HEK293 (cell line): ENCODE results near the gene ZEB2.

Experiments
- CTCF ChIA-PET: fragments of 350-600 bp; formaldehyde crosslinking; extraction: SDS; loops from one replicate; lab custom pipeline; 2021; ENCODE audit warnings: antibody characterized with exemption; lab: Yijun Ruan, JAX
- POLR2A ChIA-PET: fragments of 300-600 bp; formaldehyde crosslinking; extraction: SDS; loops from one replicate; lab custom pipeline; 2020; ENCODE audit warnings: antibody characterized with exemption, inconsistent platforms; lab: Yijun Ruan, JAX
- H3K27ac ChIP-seq: fragments of 200-500 bp; sonication (Bioruptor generic); 2 replicates; pipeline ENCODE4 v1.5.1; 2014; ENCODE audit warnings: low read depth, low read length, control low read depth, inconsistent platforms; ENCODE audit errors: extremely low read depth
- H3K36me3 ChIP-seq, 2 experiments: fragments of 200-500 bp in 1 of 2; sonication (Bioruptor generic) in 1 of 2; 1 replicate in 1 of 2; 2 replicates in 1 of 2; pipeline ENCODE4 v1.5.1; 2014 to 2017; ENCODE audit warnings: inconsistent platforms in 2 of 2, low read length in 2 of 2; ENCODE audit not compliant: control insufficient read depth in 2 of 2, insufficient read depth in 1 of 2
- H3K4me1 ChIP-seq: fragments of 200-500 bp; sonication (Bioruptor generic); 2 replicates; pipeline ENCODE4 v1.5.1; 2014; ENCODE audit warnings: mild to moderate bottlenecking, low read length, inconsistent platforms; ENCODE audit not compliant: control insufficient read depth, insufficient read depth
- H3K4me3 ChIP-seq: 2 replicates; pipeline ENCODE4 v1.5.1; 2011; ENCODE audit warnings: low read depth, mild to moderate bottlenecking, control low read depth, low read length, moderate library complexity
- H3K9me3 ChIP-seq: fragments of 200-500 bp; sonication (Bioruptor generic); 2 replicates; pipeline ENCODE4 v1.5.1; 2014; ENCODE audit warnings: low read depth, low read length, inconsistent platforms; ENCODE audit not compliant: control insufficient read depth, insufficient read depth
- EGR2 ChIP-seq: fragments of 450-650 bp; formaldehyde crosslinking; IDR thresholded peaks from 2 replicates; pipeline ENCODE4 v1.5.1; 2016; ENCODE audit warnings: low read depth, missing biosample characterization, missing genetic modification characterization
- FEZF1 ChIP-seq: fragments of 450-650 bp; formaldehyde crosslinking; IDR thresholded peaks from 2 replicates; pipeline ENCODE4 v1.5.1; 2016; ENCODE audit warnings: missing biosample characterization, missing genetic modification characterization
- REPIN1 ChIP-seq: fragments of 450-650 bp; formaldehyde crosslinking; IDR thresholded peaks from 2 replicates; pipeline ENCODE4 v1.5.1; 2017; ENCODE audit warnings: missing biosample characterization, missing genetic modification characterization, low read depth
- REST ChIP-seq: fragments of 450-650 bp; formaldehyde crosslinking; IDR thresholded peaks from 2 replicates; pipeline ENCODE4 v1.5.1; 2016; ENCODE audit warnings: missing biosample characterization, missing genetic modification characterization
- SALL2 ChIP-seq: fragments of 450-650 bp; formaldehyde crosslinking; IDR thresholded peaks from 2 replicates; pipeline ENCODE4 v1.5.0; 2017; ENCODE audit warnings: missing biosample characterization, mild to moderate bottlenecking, missing genetic modification characterization, borderline replicate concordance
- SCRT2 ChIP-seq: fragments of 450-650 bp; formaldehyde crosslinking; IDR thresholded peaks from 2 replicates; pipeline ENCODE4 v1.5.1; 2016; ENCODE audit warnings: missing biosample characterization, missing genetic modification characterization
- TRIM28 ChIP-seq: IDR thresholded peaks from 2 replicates; pipeline ENCODE4 v1.6.1; 2011; ENCODE audit warnings: low read length, control low read depth, borderline replicate concordance
- ZBTB17 ChIP-seq: fragments of 450-650 bp; formaldehyde crosslinking; IDR thresholded peaks from 2 replicates; pipeline ENCODE4 v1.5.1; 2016; ENCODE audit warnings: missing biosample characterization, missing genetic modification characterization
- ZBTB21 ChIP-seq: fragments of 450-650 bp; formaldehyde crosslinking; IDR thresholded peaks from 2 replicates; pipeline ENCODE4 v1.5.1; 2017; ENCODE audit warnings: missing biosample characterization, missing genetic modification characterization
- ZBTB26 ChIP-seq: fragments of 450-650 bp; formaldehyde crosslinking; optimal IDR thresholded peaks from 2 replicates; pipeline ENCODE3; 2016; ENCODE audit warnings: missing biosample characterization, mild to moderate bottlenecking, missing genetic modification characterization
- ZBTB8A ChIP-seq: fragments of 450-650 bp; formaldehyde crosslinking; IDR thresholded peaks from 2 replicates; pipeline ENCODE4 v1.5.1; 2016; ENCODE audit warnings: missing biosample characterization, missing genetic modification characterization
- ZNF16 ChIP-seq: fragments of 450-650 bp; formaldehyde crosslinking; IDR thresholded peaks from 2 replicates; pipeline ENCODE4 v1.5.1; 2016; ENCODE audit warnings: low read depth, missing biosample characterization, missing genetic modification characterization
- ZNF19 ChIP-seq: fragments of 450-650 bp; formaldehyde crosslinking; IDR thresholded peaks from 2 replicates; pipeline ENCODE4; 2016; ENCODE audit warnings: missing biosample characterization, missing genetic modification characterization, low read depth
- ZNF248 ChIP-seq: fragments of 450-650 bp; formaldehyde crosslinking; IDR thresholded peaks from 2 replicates; pipeline ENCODE4 v1.5.1; 2017; ENCODE audit warnings: missing biosample characterization, missing genetic modification characterization
- ZNF350 ChIP-seq: fragments of 450-650 bp; formaldehyde crosslinking; IDR thresholded peaks from 2 replicates; pipeline ENCODE4 v1.5.0; 2017; ENCODE audit warnings: missing biosample characterization, mild to moderate bottlenecking, missing genetic modification characterization
- ZNF394 ChIP-seq: fragments of 450-650 bp; formaldehyde crosslinking; IDR thresholded peaks from 2 replicates; pipeline ENCODE4 v1.5.1; 2016; ENCODE audit warnings: missing biosample characterization, missing genetic modification characterization, mild to moderate bottlenecking, moderate library complexity, borderline replicate concordance
- ZNF600 ChIP-seq: fragments of 450-650 bp; formaldehyde crosslinking; IDR thresholded peaks from 2 replicates; pipeline ENCODE4 v1.5.1; 2016; ENCODE audit warnings: missing biosample characterization, missing genetic modification characterization
- ZNF626 ChIP-seq: fragments of 450-650 bp; sonication (Bioruptor Pico); formaldehyde crosslinking; IDR thresholded peaks from 2 replicates; pipeline ENCODE4 v1.5.1; 2018; ENCODE audit warnings: missing biosample characterization, missing genetic modification characterization, inconsistent platforms
- ZSCAN30 ChIP-seq: fragments of 450-650 bp; IDR thresholded peaks from 2 replicates; pipeline ENCODE4 v1.5.1; 2018; ENCODE audit warnings: missing biosample characterization, mild to moderate bottlenecking, missing genetic modification characterization, moderate library complexity
- TF ChIP-seq, protein P1 (sequence below): fragments of 450-650 bp; formaldehyde crosslinking; IDR thresholded peaks from 2 replicates; pipeline ENCODE4 v1.5.1; 2016; ENCODE audit warnings: missing biosample characterization, missing genetic modification characterization
- TF ChIP-seq, protein P2 (sequence below): fragments of 450-650 bp; formaldehyde crosslinking; IDR thresholded peaks from 2 replicates; pipeline ENCODE4 v1.5.1; 2016; ENCODE audit warnings: missing biosample characterization, missing genetic modification characterization

Gene ZEB2

GRCh38 chr2:144449028-144449406 lies 70.9 kb downstream of the ZEB2 start:
- H3K27ac ChIP-seq = no peak overlapping the region
- TF ChIP-seq TRIM28 (0 out of 2 replicates have a peak, but pooled peaks have one; percentile 39), ZNF600 (tag by site-specific recombination) (peak; percentile 62), REST (tag by site-specific recombination) (no peak), SCRT2 (tag by site-specific recombination) (no peak)
- TF ChIP-seq, protein P1, sequence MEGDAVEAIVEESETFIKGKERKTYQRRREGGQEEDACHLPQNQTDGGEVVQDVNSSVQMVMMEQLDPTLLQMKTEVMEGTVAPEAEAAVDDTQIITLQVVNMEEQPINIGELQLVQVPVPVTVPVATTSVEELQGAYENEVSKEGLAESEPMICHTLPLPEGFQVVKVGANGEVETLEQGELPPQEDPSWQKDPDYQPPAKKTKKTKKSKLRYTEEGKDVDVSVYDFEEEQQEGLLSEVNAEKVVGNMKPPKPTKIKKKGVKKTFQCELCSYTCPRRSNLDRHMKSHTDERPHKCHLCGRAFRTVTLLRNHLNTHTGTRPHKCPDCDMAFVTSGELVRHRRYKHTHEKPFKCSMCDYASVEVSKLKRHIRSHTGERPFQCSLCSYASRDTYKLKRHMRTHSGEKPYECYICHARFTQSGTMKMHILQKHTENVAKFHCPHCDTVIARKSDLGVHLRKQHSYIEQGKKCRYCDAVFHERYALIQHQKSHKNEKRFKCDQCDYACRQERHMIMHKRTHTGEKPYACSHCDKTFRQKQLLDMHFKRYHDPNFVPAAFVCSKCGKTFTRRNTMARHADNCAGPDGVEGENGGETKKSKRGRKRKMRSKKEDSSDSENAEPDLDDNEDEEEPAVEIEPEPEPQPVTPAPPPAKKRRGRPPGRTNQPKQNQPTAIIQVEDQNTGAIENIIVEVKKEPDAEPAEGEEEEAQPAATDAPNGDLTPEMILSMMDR = peak; percentile 62
- no peaks in the 10 kb centered on the region for H3K9me3 ChIP-seq
- no peaks in the 10 kb centered on the region for H3K36me3 ChIP-seq
- no peak overlapping the region for H3K4me3 ChIP-seq
- ChIA-PET POLR2A (no interaction called here), CTCF (interaction anchor here (0.6 to 1.3 kb wide), 9 partner anchors 8 to 1115 kb away, joined by 3 to 8 read pairs (median 3); no protein-coding TSS in a partner anchor)
- H3K4me1 ChIP-seq = peaks cover 25% of the 10 kb centered on the region

DNA sequence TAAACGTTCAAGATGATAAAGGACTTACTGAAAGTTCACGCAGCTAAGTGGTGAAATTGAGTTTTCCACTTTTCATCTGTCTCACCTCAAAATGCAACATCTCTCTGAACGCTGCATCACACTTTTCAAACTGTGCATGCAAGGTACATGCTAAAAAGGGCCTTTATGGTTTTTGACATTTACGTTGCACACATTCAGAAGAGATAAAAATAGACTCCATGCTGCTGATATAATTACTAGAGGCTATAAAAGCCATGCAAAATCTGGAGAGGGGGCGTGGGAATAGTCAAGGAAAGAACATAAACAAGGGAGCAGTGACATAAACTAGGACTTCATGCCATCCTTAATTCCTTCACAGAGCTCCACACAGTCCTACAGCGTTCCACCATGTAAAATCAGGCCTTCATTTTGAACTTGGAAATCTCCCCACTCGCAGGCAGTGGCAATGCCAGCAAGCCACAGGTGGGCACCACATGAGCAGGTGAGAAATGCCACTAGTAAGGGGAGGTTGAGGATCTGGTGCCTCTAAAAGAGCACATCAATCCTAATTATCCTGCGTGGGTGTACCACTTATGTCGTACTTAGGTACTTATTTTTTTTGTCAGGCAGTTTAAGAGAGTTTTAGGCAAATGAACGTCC lies 71.4 kb downstream of the ZEB2 start:
- Histone ChIP-seq H3K9me3 (no peaks in the 10 kb centered on the region), H3K36me3 (no peaks in the 10 kb centered on the region), H3K4me3 (no peak overlapping the region), H3K4me1 (peaks cover 25% of the 10 kb centered on the region), H3K27ac (no peak overlapping the region)
- CTCF ChIA-PET = interaction anchor here (0.6 to 1.3 kb wide), 9 partner anchors 8 to 537 kb away, joined by 3 to 8 read pairs (median 3); no protein-coding TSS in a partner anchor
- POLR2A ChIA-PET = no interaction called here
- TF ChIP-seq ZNF350 = no peak
- TF ChIP-seq ZBTB26 (tag by site-specific recombination) = no peak
- TF ChIP-seq REPIN1 (tag by site-specific recombination) = no peak
- 0 out of 2 replicates have a peak, but pooled peaks have one; percentile 24 for TF ChIP-seq ZBTB8A (tag by site-specific recombination)
- TF ChIP-seq, protein P2, sequence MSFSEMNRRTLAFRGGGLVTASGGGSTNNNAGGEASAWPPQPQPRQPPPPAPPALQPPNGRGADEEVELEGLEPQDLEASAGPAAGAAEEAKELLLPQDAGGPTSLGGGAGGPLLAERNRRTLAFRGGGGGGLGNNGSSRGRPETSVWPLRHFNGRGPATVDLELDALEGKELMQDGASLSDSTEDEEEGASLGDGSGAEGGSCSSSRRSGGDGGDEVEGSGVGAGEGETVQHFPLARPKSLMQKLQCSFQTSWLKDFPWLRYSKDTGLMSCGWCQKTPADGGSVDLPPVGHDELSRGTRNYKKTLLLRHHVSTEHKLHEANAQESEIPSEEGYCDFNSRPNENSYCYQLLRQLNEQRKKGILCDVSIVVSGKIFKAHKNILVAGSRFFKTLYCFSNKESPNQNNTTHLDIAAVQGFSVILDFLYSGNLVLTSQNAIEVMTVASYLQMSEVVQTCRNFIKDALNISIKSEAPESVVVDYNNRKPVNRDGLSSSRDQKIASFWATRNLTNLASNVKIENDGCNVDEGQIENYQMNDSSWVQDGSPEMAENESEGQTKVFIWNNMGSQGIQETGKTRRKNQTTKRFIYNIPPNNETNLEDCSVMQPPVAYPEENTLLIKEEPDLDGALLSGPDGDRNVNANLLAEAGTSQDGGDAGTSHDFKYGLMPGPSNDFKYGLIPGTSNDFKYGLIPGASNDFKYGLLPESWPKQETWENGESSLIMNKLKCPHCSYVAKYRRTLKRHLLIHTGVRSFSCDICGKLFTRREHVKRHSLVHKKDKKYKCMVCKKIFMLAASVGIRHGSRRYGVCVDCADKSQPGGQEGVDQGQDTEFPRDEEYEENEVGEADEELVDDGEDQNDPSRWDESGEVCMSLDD (tag by site-specific recombination) = no peak
- no peak for TF ChIP-seq REST (tag by site-specific recombination)
- no peak for TF ChIP-seq SALL2 (tag by site-specific recombination)
- no peak for TF ChIP-seq ZNF19 (tag by site-specific recombination)
- 0 out of 2 replicates have a peak, but pooled peaks have one; percentile 26 for TF ChIP-seq FEZF1 (tag by site-specific recombination)
- TF ChIP-seq ZSCAN30 (tag by site-specific recombination) = 0 out of 2 replicates have a peak, but pooled peaks have one; percentile 25
- TF ChIP-seq ZBTB21 = no peak
- TF ChIP-seq ZBTB17 (tag by site-specific recombination) = no peak
- no peak for TF ChIP-seq EGR2
- TF ChIP-seq ZNF626 (tag by site-specific recombination) = no peak
- TF ChIP-seq ZNF16 (tag by site-specific recombination) = no peak
- no peak for TF ChIP-seq ZNF248 (tag by site-specific recombination)
- TF ChIP-seq ZNF394 (tag by site-specific recombination) = no peak
